OCI-LY7 (cell line): Measurements from ENCODE around the gene DAB2IP. TPM values are rescaled to one million over a fixed set of nuclear protein-coding genes. Genes with fewer than 3 reads are reported as not detected.

ENCODE experiments used
- BruUV-seq: library from RNA; stranded (reverse); fragments of 400-500 nt; replicated peaks from 2 replicates; lab custom pipeline; 2021; lab: Mats Ljungman, UMichigan
- CTCF ChIA-PET: fragments of 300-600 bp; sonication (Branson Sonifier 250); formaldehyde crosslinking; loops from one replicate; lab custom pipeline; 2022; ENCODE audit warnings: antibody characterized with exemption; ENCODE audit not compliant: unreplicated experiment; lab: Charles Lee
- POLR2A ChIA-PET: fragments of 300-600 bp; sonication (Branson Sonifier 250); formaldehyde crosslinking; loops from one replicate; lab custom pipeline; 2022; ENCODE audit warnings: antibody characterized with exemption; lab: Charles Lee
- DNase-seq: peaks from one replicate; pipeline ENCODE4 v3.0.0-alpha.2; 2015; ENCODE audit warnings: low spot score
- H2AFZ ChIP-seq: fragments of 200-600 bp; sonication (generic), shearing (Covaris generic); 2 replicates; pipeline ENCODE4 v1.6.1; 2014; ENCODE audit warnings: mild to moderate bottlenecking, antibody characterized with exemption, low read length, moderate library complexity
- H3K27ac ChIP-seq: fragments of 200-600 bp; sonication (generic); 2 replicates; pipeline ENCODE4 v1.5.1; 2014; ENCODE audit warnings: mixed run types, low read depth, mild to moderate bottlenecking, moderate library complexity, low read length, inconsistent platforms; ENCODE audit not compliant: poor library complexity, severe bottlenecking
- H3K36me3 ChIP-seq: fragments of 200-600 bp; sonication (generic); 2 replicates; pipeline ENCODE4 v1.6.1; 2014; ENCODE audit warnings: mild to moderate bottlenecking, antibody characterized with exemption, low read length, moderate library complexity, mixed read lengths; ENCODE audit not compliant: insufficient read depth
- H3K4me1 ChIP-seq: fragments of 200-600 bp; sonication (generic); 2 replicates; pipeline ENCODE4 v1.5.1; 2014; ENCODE audit warnings: mild to moderate bottlenecking, low read length; ENCODE audit not compliant: insufficient read depth, poor library complexity, severe bottlenecking
- H3K4me2 ChIP-seq: fragments of 200-600 bp; sonication (generic); 2 replicates; pipeline ENCODE4 v1.6.1; 2014; ENCODE audit warnings: mild to moderate bottlenecking, low read length
- H3K4me3 ChIP-seq: fragments of 200-600 bp; sonication (generic); 2 replicates; pipeline ENCODE4 v1.5.1; 2014; ENCODE audit warnings: mild to moderate bottlenecking, low read depth, low read length; ENCODE audit not compliant: poor library complexity, severe bottlenecking
- H3K79me2 ChIP-seq: fragments of 200-600 bp; sonication (generic); 2 replicates; pipeline ENCODE4 v1.6.1; 2016; ENCODE audit warnings: low read depth, mild to moderate bottlenecking, low read length, moderate library complexity, mixed read lengths; ENCODE audit not compliant: insufficient read depth
- H3K9me2 ChIP-seq: fragments of 200-600 bp; sonication (generic); 2 replicates; pipeline ENCODE4 v1.6.1; 2016; ENCODE audit warnings: mild to moderate bottlenecking, low read length, mixed read lengths; ENCODE audit not compliant: insufficient read depth
- H3K9me3 ChIP-seq: fragments of 200-600 bp; sonication (generic); 2 replicates; pipeline ENCODE4 v1.6.1; 2014; ENCODE audit warnings: mild to moderate bottlenecking, mixed run types, low read length, mixed read lengths
- H4K20me1 ChIP-seq: fragments of 200-600 bp; sonication (generic); 2 replicates; pipeline ENCODE4 v1.6.1; 2014; ENCODE audit warnings: mild to moderate bottlenecking, antibody characterized with exemption, low read length, moderate library complexity, mixed read lengths; ENCODE audit not compliant: insufficient read depth
- EZH2phosphoT487 ChIP-seq: fragments of 200-600 bp; sonication (generic); IDR thresholded peaks from 2 replicates; pipeline ENCODE4 v1.6.1; 2018; ENCODE audit warnings: low read depth, borderline replicate concordance, mild to moderate bottlenecking, mixed run types, antibody characterized with exemption, low read length, moderate library complexity, mixed read lengths
- intact Hi-C: fragments of 100-400 bp; cut with micrococcal nuclease; formaldehyde crosslinking; loops from one replicate; pipeline ENCODE4 v1.10.0; 2022; ENCODE audit not compliant: unreplicated experiment
- total RNA-seq, 2 experiments: library from RNA; depleted of rRNA in 1 of 2; stranded (reverse); fragments of >200 nt in 1 of 2; shearing (Covaris generic) in 1 of 2; gene quantifications; 2 replicates each; pipeline ENCODE4 v1.2.3, GENCODE V29; 2014 to 2022
- TF ChIP-seq, protein P1 (sequence below): fragments of 200-600 bp; sonication (generic); conservative IDR thresholded peaks from 2 replicates; pipeline ENCODE4 v1.5.1; 2014; ENCODE audit warnings: mild to moderate bottlenecking, antibody characterized with exemption, low read length, moderate library complexity, mixed read lengths

DAB2IP gene
- total RNA-seq, 2 experiments from 2014 or later: 3.9 to 11.1 TPM

DNA sequence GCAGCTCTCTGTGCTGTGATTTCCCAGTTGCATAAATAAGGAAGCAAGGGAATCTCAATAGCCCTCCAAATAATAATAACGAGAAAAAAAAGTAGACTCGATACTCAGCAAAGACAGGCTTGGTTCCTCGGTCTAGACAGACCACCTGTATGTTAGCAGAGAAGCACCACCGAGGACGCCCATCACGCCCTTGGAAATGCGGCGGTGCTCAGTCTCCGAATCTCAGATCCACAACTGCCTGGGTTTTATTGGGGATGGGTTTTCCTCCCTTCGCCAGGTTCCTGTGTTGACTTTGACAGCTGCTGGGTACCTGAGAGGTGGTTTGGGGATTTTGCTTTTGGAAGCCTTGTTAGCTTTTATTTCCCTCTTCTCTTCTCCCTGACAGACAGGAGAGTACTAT is 7.2 kb downstream of the DAB2IP start:
- Histone ChIP-seq H3K4me2 (no peak overlapping the region), H3K9me3 (no peaks in the 10 kb centered on the region), H3K36me3 (no peaks in the 10 kb centered on the region), H2AFZ (no peak overlapping the region), H3K9me2 (no peaks in the 10 kb centered on the region), H4K20me1 (no peaks in the 10 kb centered on the region), H3K27ac (no peak overlapping the region), H3K79me2 (no peaks in the 10 kb centered on the region), H3K4me1 (no peaks in the 10 kb centered on the region), H3K4me3 (no peak overlapping the region)
- CTCF ChIA-PET: no interaction called here
- TF ChIP-seq EZH2phosphoT487: no peak
- TF ChIP-seq, protein P1, sequence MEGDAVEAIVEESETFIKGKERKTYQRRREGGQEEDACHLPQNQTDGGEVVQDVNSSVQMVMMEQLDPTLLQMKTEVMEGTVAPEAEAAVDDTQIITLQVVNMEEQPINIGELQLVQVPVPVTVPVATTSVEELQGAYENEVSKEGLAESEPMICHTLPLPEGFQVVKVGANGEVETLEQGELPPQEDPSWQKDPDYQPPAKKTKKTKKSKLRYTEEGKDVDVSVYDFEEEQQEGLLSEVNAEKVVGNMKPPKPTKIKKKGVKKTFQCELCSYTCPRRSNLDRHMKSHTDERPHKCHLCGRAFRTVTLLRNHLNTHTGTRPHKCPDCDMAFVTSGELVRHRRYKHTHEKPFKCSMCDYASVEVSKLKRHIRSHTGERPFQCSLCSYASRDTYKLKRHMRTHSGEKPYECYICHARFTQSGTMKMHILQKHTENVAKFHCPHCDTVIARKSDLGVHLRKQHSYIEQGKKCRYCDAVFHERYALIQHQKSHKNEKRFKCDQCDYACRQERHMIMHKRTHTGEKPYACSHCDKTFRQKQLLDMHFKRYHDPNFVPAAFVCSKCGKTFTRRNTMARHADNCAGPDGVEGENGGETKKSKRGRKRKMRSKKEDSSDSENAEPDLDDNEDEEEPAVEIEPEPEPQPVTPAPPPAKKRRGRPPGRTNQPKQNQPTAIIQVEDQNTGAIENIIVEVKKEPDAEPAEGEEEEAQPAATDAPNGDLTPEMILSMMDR: no peak
- intact Hi-C loops: no loop called here
- DNase-seq: no peak
- BruUV-seq: no TSS peak
- POLR2A ChIA-PET: interaction anchor here (0.7 kb wide), 1 partner anchor 91 kb away, joined by 3 read pairs; no protein-coding TSS in a partner anchor

DNA sequence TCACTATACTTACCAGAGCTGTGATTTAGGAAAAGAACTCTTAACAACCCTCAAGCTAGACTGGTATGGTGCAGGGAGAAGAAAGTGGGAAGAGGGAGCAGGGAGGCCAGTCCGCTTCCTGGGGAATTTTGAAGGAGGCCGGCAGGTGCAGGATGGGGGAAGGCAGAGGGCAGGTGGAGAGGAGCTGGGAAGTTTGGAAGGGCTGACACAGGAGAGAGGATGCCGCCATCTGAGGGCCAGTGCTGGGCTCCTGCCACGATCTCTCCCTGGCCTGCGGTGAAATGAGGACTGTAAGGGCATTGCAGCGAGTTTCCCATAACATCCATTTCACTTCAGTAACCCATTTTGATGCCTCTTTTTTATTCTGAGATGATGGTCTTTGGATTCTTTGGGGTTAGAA is 8.9 kb downstream of the DAB2IP start:
- no peaks in the 10 kb centered on the region for H3K9me3 ChIP-seq
- no peaks in the 10 kb centered on the region for H3K79me2 ChIP-seq
- H3K4me3 ChIP-seq: no peak overlapping the region
- H3K4me1 ChIP-seq: no peaks in the 10 kb centered on the region
- POLR2A ChIA-PET: no interaction called here
- DNase-seq: no peak
- no TSS peak for BruUV-seq
- H4K20me1 ChIP-seq: no peaks in the 10 kb centered on the region
- no peaks in the 10 kb centered on the region for H3K36me3 ChIP-seq
- H3K27ac ChIP-seq: no peak overlapping the region
- TF ChIP-seq, protein P1: no peak
- no peak for TF ChIP-seq EZH2phosphoT487
- no peaks in the 10 kb centered on the region for H3K9me2 ChIP-seq
- no peak overlapping the region for H3K4me2 ChIP-seq
- intact Hi-C loops: no loop called here
- CTCF ChIA-PET: no interaction called here
- H2AFZ ChIP-seq: no peak overlapping the region

DNA sequence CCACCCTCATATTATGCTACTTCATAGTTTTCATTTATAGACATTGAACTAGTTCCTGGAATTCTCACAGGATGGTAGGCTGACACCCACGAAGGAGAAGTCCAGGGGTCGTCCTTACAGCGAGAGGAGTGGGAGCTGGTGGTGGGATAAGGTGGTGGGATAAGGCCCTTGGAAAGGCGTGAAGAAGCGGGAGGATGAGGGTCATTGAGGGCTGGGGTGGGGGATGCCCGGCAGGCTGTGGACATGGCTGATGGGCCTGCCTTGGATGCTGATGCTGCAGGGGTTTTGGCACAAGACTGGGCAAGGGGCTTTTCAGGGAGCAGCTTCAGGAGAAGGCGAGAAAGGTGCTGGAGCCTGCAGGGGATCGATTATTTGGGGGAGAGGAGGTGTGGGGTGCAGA is 9.4 kb downstream of the DAB2IP start:
- Histone ChIP-seq H3K9me2 (no peaks in the 10 kb centered on the region), H3K36me3 (no peaks in the 10 kb centered on the region)

More for the DNA sequence above, 9.4 kb downstream of the DAB2IP start:
- H3K4me1 ChIP-seq: no peaks in the 10 kb centered on the region
- POLR2A ChIA-PET: no interaction called here
- H3K9me3 ChIP-seq: no peaks in the 10 kb centered on the region
- intact Hi-C loops: no loop called here
- no peak overlapping the region for H2AFZ ChIP-seq
- BruUV-seq: no TSS peak
- H3K4me3 ChIP-seq: no peak overlapping the region
- H4K20me1 ChIP-seq: no peaks in the 10 kb centered on the region
- H3K27ac ChIP-seq: no peak overlapping the region
- no peak for DNase-seq
- H3K79me2 ChIP-seq: no peaks in the 10 kb centered on the region
- TF ChIP-seq EZH2phosphoT487: no peak
- TF ChIP-seq, protein P1: no peak
- H3K4me2 ChIP-seq: no peak overlapping the region
- CTCF ChIA-PET: no interaction called here
